Right atrium auricular region (tissue), 2 donors: ENCODE data around the gene FBXL4. TPM values are rescaled to one million over a fixed set of nuclear protein-coding genes. Genes with fewer than 3 reads are reported as not detected.

Source experiments
- DNase-seq: peaks from one replicate; pipeline ENCODE4 v3.0.0-alpha.2; 2019; ENCODE audit warnings: low spot score
- H3K27ac ChIP-seq, 2 donors: fragments of 200-600 bp; sonication (generic); 1 replicate in 1 of 2; 2 replicates in 1 of 2; pipeline ENCODE4 v1.5.1; 2016 to 2019
- H3K27me3 ChIP-seq, 2 donors: fragments of 200-600 bp; sonication (generic); one replicate each; pipeline versions ENCODE4 v1.5.1 to v1.6.0; 2017 to 2019
- H3K36me3 ChIP-seq: fragments of 200-600 bp; sonication (generic); one replicate; pipeline ENCODE4 v1.5.1; 2016
- H3K4me1 ChIP-seq, 2 donors: fragments of 200-600 bp; sonication (generic); one replicate each; pipeline versions ENCODE4 v1.5.1 to v1.6.0; 2017 to 2019
- H3K4me3 ChIP-seq, 2 donors: fragments of 200-600 bp; sonication (generic); 1 replicate in 1 of 2; 2 replicates in 1 of 2; pipeline ENCODE4 v1.5.1; 2017 to 2019; ENCODE audit warnings: mild to moderate bottlenecking in 1 of 2, moderate library complexity in 1 of 2
- H3K9me3 ChIP-seq, 2 donors: fragments of 200-600 bp; sonication (generic); one replicate each; pipeline ENCODE4 v1.5.1; 2019
- CTCF ChIP-seq, 2 donors: fragments of 200-600 bp; sonication (generic); IDR thresholded peaks; one replicate each; pipeline ENCODE4 v1.5.1; 2019; ENCODE audit warnings: antibody characterized with exemption in 2 of 2
- total RNA-seq, 2 donors: library from RNA; depleted of rRNA; stranded (reverse); fragments of >200 nt; gene quantifications; one replicate each; pipeline ENCODE4 v1.1.0, GENCODE V29; 2016

The FBXL4 gene
- total RNA-seq, 2 donors from 2014 or later = 20.6 to 22.6 TPM

- Histone ChIP-seq H3K27me3 (no peaks in the 10 kb centered on the region), H3K27ac (no peak overlapping the region), H3K4me3 (no peak overlapping the region), H3K36me3 (peaks cover 15% of the 10 kb centered on the region), H3K4me1 (no peaks in the 10 kb centered on the region), H3K9me3 (peaks cover 0 to 2% of the 10 kb centered on the region in 2 donors)
- TF ChIP-seq CTCF (IDR thresholded peaks at IDR 0.05) = no peak
- no peak for DNase-seq
These were observed 43.6 kb downstream of the FBXL4 start for GRCh38 chr6:98904096-98904495.

GRCh38 chr6:98900706-98901105 is 47.0 kb downstream of the FBXL4 start:
- TF ChIP-seq CTCF (IDR thresholded peaks at IDR 0.05) = no peak
- H3K4me1 ChIP-seq = no peaks in the 10 kb centered on the region
- peaks cover 0 to 8% of the 10 kb centered on the region in 2 donors for H3K9me3 ChIP-seq
- H3K36me3 ChIP-seq = peaks cover 20% of the 10 kb centered on the region
- no peaks in the 10 kb centered on the region for H3K27me3 ChIP-seq
- no peak overlapping the region for H3K4me3 ChIP-seq
- no peak for DNase-seq
- no peak overlapping the region for H3K27ac ChIP-seq

GRCh38 chr6:98894810-98895209 is 52.9 kb downstream of the FBXL4 start:
- no peak for DNase-seq
- Histone ChIP-seq H3K4me3 (no peak overlapping the region), H3K27me3 (no peaks in the 10 kb centered on the region), H3K4me1 (no peaks in the 10 kb centered on the region), H3K36me3 (peaks cover 17% of the 10 kb centered on the region), H3K27ac (no peak overlapping the region), H3K9me3 (peaks cover 0 to 8% of the 10 kb centered on the region in 2 donors)
- TF ChIP-seq CTCF (IDR thresholded peaks at IDR 0.05) = no peak

- Histone ChIP-seq H3K27ac (no peak overlapping the region), H3K4me1 (no peaks in the 10 kb centered on the region), H3K36me3 (peaks cover 13% of the 10 kb centered on the region), H3K9me3 (no peaks in the 10 kb centered on the region), H3K4me3 (no peak overlapping the region), H3K27me3 (no peaks in the 10 kb centered on the region)
- TF ChIP-seq CTCF (IDR thresholded peaks at IDR 0.05) = no peak
- DNase-seq = no peak
These were observed 60.1 kb downstream of the FBXL4 start for GRCh38 chr6:98887650-98888049.

- Histone ChIP-seq H3K4me3 (no peak overlapping the region), H3K27ac (no peak overlapping the region), H3K9me3 (no peaks in the 10 kb centered on the region), H3K4me1 (no peaks in the 10 kb centered on the region), H3K36me3 (peaks cover 10% of the 10 kb centered on the region), H3K27me3 (no peaks in the 10 kb centered on the region)
- no peak for TF ChIP-seq CTCF (IDR thresholded peaks at IDR 0.05)
- DNase-seq = no peak
These were observed 62.4 kb downstream of the FBXL4 start for GRCh38 chr6:98885330-98885729.

- Histone ChIP-seq H3K36me3 (no peaks in the 10 kb centered on the region), H3K27ac (no peak overlapping the region), H3K9me3 (no peaks in the 10 kb centered on the region), H3K27me3 (no peaks in the 10 kb centered on the region), H3K4me3 (no peak overlapping the region), H3K4me1 (no peaks in the 10 kb centered on the region)
- DNase-seq = no peak
- TF ChIP-seq CTCF (IDR thresholded peaks at IDR 0.05) = no peak
These were observed 67.3 kb downstream of the FBXL4 start for GRCh38 chr6:98880486-98880885.
